MCF 10A (cell line): ENCODE data around the gene AQP5. TPM values are rescaled to one million over a fixed set of nuclear protein-coding genes. Genes with fewer than 3 reads are reported as not detected.

Experiments used
- BruUV-seq: library from RNA; stranded (reverse); fragments of 400-500 nt; replicated peaks from 2 replicates; lab custom pipeline; 2021; lab: Mats Ljungman, UMichigan
- CTCF ChIA-PET: fragments of 300-600 bp; sonication (Branson Sonifier 250); formaldehyde crosslinking; extraction: SDS; loops from one replicate; lab custom pipeline; 2021; ENCODE audit warnings: antibody characterized with exemption, inconsistent platforms; lab: Yijun Ruan, JAX
- POLR2A ChIA-PET: fragments of 300-600, 350-650 bp; sonication (Branson Sonifier 250); formaldehyde crosslinking; extraction: SDS; loops from one replicate; lab custom pipeline; 2020; ENCODE audit warnings: antibody characterized with exemption, inconsistent platforms; lab: Yijun Ruan, JAX
- DNase-seq: peaks from one replicate; pipeline ENCODE4 v3.0.0-alpha.2; 2018; ENCODE audit not compliant: unreplicated experiment
- H3K27ac Mint-ChIP-seq: one replicate; pipeline ENCODE4 v1.8.0; 2022; ENCODE audit warnings: mild to moderate bottlenecking, low read depth, mixed read lengths; ENCODE audit not compliant: unreplicated experiment
- H3K27me3 Mint-ChIP-seq: one replicate; pipeline ENCODE4 v1.8.0; 2022; ENCODE audit warnings: mixed read lengths; ENCODE audit not compliant: insufficient read depth, unreplicated experiment
- H3K36me3 Mint-ChIP-seq: one replicate; pipeline ENCODE4 v1.8.0; 2022; ENCODE audit warnings: mild to moderate bottlenecking, moderate library complexity, mixed read lengths; ENCODE audit not compliant: insufficient read depth, unreplicated experiment
- H3K4me1 Mint-ChIP-seq: one replicate; pipeline ENCODE4 v1.8.0; 2022; ENCODE audit warnings: mixed read lengths; ENCODE audit not compliant: insufficient read depth, unreplicated experiment
- H3K4me3 Mint-ChIP-seq: one replicate; pipeline ENCODE4 v1.8.0; 2022; ENCODE audit warnings: mild to moderate bottlenecking, moderate library complexity, mixed read lengths; ENCODE audit not compliant: unreplicated experiment
- H3K9me3 Mint-ChIP-seq: one replicate; pipeline ENCODE4 v1.8.0; 2022; ENCODE audit warnings: mixed read lengths; ENCODE audit not compliant: unreplicated experiment
- CTCF ChIP-seq: fragments of 200-600 bp; IDR thresholded peaks from one replicate; pipeline ENCODE4 v1.8.0; 2022; ENCODE audit warnings: antibody characterized with exemption, mild to moderate bottlenecking; ENCODE audit not compliant: unreplicated experiment
- intact Hi-C: fragments of 100-400 bp; cut with micrococcal nuclease; formaldehyde crosslinking; loops from 2 replicates; pipeline ENCODE4 v1.14.1; 2022
- total RNA-seq: library from RNA; stranded (reverse); gene quantifications from 2 replicates; pipeline ENCODE4 v1.2.3, GENCODE V29; 2022

AQP5 gene
- total RNA-seq, 1 experiment from 2014 or later, result not detected

DNA sequence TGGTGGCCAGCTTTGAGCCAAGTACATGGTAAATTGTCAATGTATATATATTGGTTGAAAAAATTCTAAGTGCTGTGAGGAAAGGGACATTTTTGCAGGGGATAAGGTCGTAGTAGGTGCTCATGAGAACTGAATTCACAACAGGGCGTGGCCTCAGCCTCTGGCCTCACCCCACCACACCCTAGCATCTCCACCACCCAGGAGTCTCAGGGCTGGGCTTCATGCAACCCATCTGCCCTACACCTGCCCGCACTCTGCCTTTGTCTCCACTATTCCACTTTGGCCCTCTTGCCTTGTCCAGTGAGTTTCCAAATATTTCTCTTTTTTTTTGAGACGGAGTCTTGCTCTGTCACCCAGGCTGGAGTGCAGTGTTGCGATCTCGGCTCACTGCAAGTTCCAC lies 33.2 kb upstream of the AQP5 start:
- Mint-ChIP-seq H3K27ac (no peak overlapping the region), H3K36me3 (no peaks in the 10 kb centered on the region), H3K4me1 (peaks cover 4% of the 10 kb centered on the region), H3K27me3 (no peaks in the 10 kb centered on the region), H3K4me3 (no peak overlapping the region), H3K9me3 (no peaks in the 10 kb centered on the region)
- intact Hi-C loops, result no loop called here
- CTCF ChIA-PET, result interaction anchor here (0.6 to 1.3 kb wide), 4 partner anchors 15 to 40 kb away, joined by 3 to 5 read pairs (median 4); no protein-coding TSS in a partner anchor
- POLR2A ChIA-PET, result interaction anchor here (0.5 to 0.6 kb wide), 2 partner anchors 55 to 127 kb away, joined by 3 read pairs; no protein-coding TSS in a partner anchor
- DNase-seq, result no peak
- TF ChIP-seq CTCF, result no peak
- no TSS peak for BruUV-seq

DNA sequence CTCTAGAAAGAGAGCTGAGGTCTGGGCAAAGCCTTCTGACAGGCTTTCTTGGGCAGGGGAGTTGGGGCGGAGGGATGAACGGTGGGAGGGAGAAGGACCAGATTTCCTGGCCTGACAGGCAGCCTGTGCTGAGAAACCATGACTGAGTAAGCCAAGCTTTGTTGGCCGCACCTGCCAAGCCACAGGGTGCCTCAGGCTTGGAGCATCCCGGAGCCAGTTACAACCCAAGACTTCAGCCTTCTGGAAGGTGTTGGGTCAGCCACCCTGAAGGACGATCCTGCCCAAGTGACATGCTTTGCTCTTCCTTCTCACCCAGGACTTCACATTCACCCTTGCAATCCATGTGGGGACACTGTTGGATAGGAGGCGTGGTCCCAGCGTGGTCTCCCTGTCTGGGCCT lies 32.1 kb upstream of the AQP5 start:
- intact Hi-C loops, result no loop called here
- Mint-ChIP-seq H3K4me1 (peaks cover 8% of the 10 kb centered on the region), H3K4me3 (no peak overlapping the region), H3K36me3 (no peaks in the 10 kb centered on the region), H3K27me3 (no peaks in the 10 kb centered on the region), H3K27ac (no peak overlapping the region), H3K9me3 (no peaks in the 10 kb centered on the region)
- no TSS peak for BruUV-seq
- ChIA-PET POLR2A (no interaction called here), CTCF (interaction anchor here (0.6 to 0.9 kb wide), 2 partner anchors 12 to 217 kb away, joined by 3 read pairs; no protein-coding TSS in a partner anchor)
- no peak for DNase-seq
- TF ChIP-seq CTCF, result no peak

DNA sequence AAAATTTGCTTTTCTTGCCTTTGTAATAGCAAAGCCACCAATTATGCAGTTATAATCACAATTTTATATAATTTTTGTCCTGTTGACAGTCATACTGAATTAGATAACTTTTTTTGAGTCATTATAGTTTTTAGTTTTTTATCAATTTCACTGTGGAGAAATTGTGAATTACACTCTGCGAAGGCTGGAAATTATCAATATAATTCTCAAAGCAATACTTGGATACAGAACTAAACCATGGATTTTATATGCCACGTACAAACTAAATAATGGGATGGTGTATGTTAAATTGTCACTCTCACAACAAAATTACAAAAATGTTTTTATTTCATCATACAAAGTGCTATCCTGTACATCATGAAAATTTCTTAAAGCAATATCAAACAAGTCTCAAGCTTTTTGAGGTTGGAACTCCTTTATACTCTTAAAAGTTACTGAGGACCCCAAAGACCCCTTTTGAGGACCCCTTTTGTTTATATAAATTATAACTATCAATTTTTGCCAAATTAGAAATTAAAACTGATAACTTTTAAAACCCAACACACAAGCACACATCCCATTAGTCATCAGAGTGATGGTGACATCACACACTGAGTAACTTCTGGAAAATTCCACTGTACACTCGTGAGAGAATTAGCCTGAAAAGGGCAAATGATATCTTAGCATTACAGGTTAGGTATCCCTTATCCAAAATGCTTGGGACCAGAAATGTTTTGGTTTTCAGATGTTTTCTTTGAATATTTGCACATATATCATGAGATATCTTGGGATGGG lies 31.0 kb upstream of the AQP5 start:
- intact Hi-C loops, result no loop called here
- no peaks in the 10 kb centered on the region for H3K36me3 Mint-ChIP-seq
- H3K27ac Mint-ChIP-seq, result no peak overlapping the region
- BruUV-seq, result no TSS peak
- no peak for TF ChIP-seq CTCF
- POLR2A ChIA-PET, result no interaction called here
- no peaks in the 10 kb centered on the region for H3K9me3 Mint-ChIP-seq
- H3K4me3 Mint-ChIP-seq, result no peak overlapping the region
- H3K4me1 Mint-ChIP-seq, result peaks cover 10% of the 10 kb centered on the region
- CTCF ChIA-PET, result interaction anchor here (4.0 kb wide), 1 partner anchor 15 kb away, joined by 17 read pairs; no protein-coding TSS in a partner anchor
- peak; percentile 55 for DNase-seq
- no peaks in the 10 kb centered on the region for H3K27me3 Mint-ChIP-seq

GRCh38 chr12:49932023-49932422 lies 29.6 kb upstream of the AQP5 start:
- no TSS peak for BruUV-seq

More at GRCh38 chr12:49932023-49932422, 29.6 kb upstream of the AQP5 start:
- H3K27ac Mint-ChIP-seq, result no peak overlapping the region
- no peaks in the 10 kb centered on the region for H3K27me3 Mint-ChIP-seq
- DNase-seq, result no peak
- ChIA-PET POLR2A (interaction anchor here (0.7 kb wide), 1 partner anchor 33 kb away, joined by 3 read pairs; no protein-coding TSS in a partner anchor), CTCF (interaction anchor here (0.6 to 4.0 kb wide), 4 partner anchors 13 to 596 kb away, joined by 3 to 17 read pairs (median 4); no protein-coding TSS in a partner anchor)
- intact Hi-C loops, result no loop called here
- H3K4me1 Mint-ChIP-seq, result peaks cover 10% of the 10 kb centered on the region
- no peak for TF ChIP-seq CTCF
- no peak overlapping the region for H3K4me3 Mint-ChIP-seq
- no peaks in the 10 kb centered on the region for H3K36me3 Mint-ChIP-seq
- no peaks in the 10 kb centered on the region for H3K9me3 Mint-ChIP-seq
